NCI-H510A treated with DMSO at 0.1 percent for 48 hours (cell line): ENCODE data around the gene LEF1.
A peak's percentile ranks its signal among the peaks of the same experiment; 100 is the strongest.
"Not testable (repeated sequence)": the region's sequence is repeated elsewhere in the genome, so short reads cannot be mapped to it uniquely, and the experiment has no call there.

Experiments
- DNase-seq: peaks from one replicate; lab custom pipeline; 2025; lab: John Stamatoyannopoulos, UW

The LEF1 gene

GRCh38 chr4:108031427-108032083, 137.2 kb downstream of the LEF1 start:
- no peak for DNase-seq

- peak; percentile 70 for DNase-seq
Observed at GRCh38 chr4:108030332-108030731, 138.4 kb downstream of the LEF1 start.

- DNase-seq, result no peak
Observed at GRCh38 chr4:108029731-108030130, 139.0 kb downstream of the LEF1 start.

GRCh38 chr4:108029016-108029720, 139.6 kb downstream of the LEF1 start:
- DNase-seq, result no peak

GRCh38 chr4:108024878-108025165, 143.9 kb downstream of the LEF1 start:
- no peak for DNase-seq

- no peak for DNase-seq
Observed at GRCh38 chr4:108024085-108024877, 144.5 kb downstream of the LEF1 start.

GRCh38 chr4:108018884-108019187, 149.9 kb downstream of the LEF1 start:
- DNase-seq, result no peak

GRCh38 chr4:108018040-108018883, 150.5 kb downstream of the LEF1 start:
- peak; percentile 52 for DNase-seq

GRCh38 chr4:108013955-108014354, 154.8 kb downstream of the LEF1 start:
- DNase-seq, result no peak

GRCh38 chr4:108013327-108013726, 155.4 kb downstream of the LEF1 start:
- DNase-seq, result no peak

- not testable (repeated sequence) for DNase-seq
Observed at GRCh38 chr4:108012382-108012781, 156.3 kb downstream of the LEF1 start.

GRCh38 chr4:108010167-108010566, 158.6 kb downstream of the LEF1 start:
- no peak for DNase-seq

- no peak for DNase-seq
Observed at GRCh38 chr4:108008721-108009120, 160.0 kb downstream of the LEF1 start.

GRCh38 chr4:108007984-108008383, 160.7 kb downstream of the LEF1 start:
- DNase-seq, result no peak

- DNase-seq, result no peak
Observed at GRCh38 chr4:108006361-108006760, 162.4 kb downstream of the LEF1 start.

- no peak for DNase-seq
Observed at GRCh38 chr4:108005807-108006206, 162.9 kb downstream of the LEF1 start.

- no peak for DNase-seq
Observed at GRCh38 chr4:108004646-108005045, 164.1 kb downstream of the LEF1 start.

- DNase-seq, result no peak
Observed at GRCh38 chr4:108003982-108004515, 164.7 kb downstream of the LEF1 start.

- DNase-seq, result no peak
Observed at GRCh38 chr4:108001540-108002135, 167.1 kb downstream of the LEF1 start.

- DNase-seq, result peak; percentile 42
Observed at GRCh38 chr4:107999932-108000539, 168.7 kb downstream of the LEF1 start.

- no peak for DNase-seq
Observed at GRCh38 chr4:107997794-107998193, 170.9 kb downstream of the LEF1 start.
